Measurements from ENCODE around the gene RAPGEF4. TPM values are rescaled to one million over a fixed set of nuclear protein-coding genes. Genes with fewer than 3 reads are reported as not detected.

The RAPGEF4 gene
- total and polyA plus RNA-seq, 3 experiments from 2014 or later, result not detected

DNA sequence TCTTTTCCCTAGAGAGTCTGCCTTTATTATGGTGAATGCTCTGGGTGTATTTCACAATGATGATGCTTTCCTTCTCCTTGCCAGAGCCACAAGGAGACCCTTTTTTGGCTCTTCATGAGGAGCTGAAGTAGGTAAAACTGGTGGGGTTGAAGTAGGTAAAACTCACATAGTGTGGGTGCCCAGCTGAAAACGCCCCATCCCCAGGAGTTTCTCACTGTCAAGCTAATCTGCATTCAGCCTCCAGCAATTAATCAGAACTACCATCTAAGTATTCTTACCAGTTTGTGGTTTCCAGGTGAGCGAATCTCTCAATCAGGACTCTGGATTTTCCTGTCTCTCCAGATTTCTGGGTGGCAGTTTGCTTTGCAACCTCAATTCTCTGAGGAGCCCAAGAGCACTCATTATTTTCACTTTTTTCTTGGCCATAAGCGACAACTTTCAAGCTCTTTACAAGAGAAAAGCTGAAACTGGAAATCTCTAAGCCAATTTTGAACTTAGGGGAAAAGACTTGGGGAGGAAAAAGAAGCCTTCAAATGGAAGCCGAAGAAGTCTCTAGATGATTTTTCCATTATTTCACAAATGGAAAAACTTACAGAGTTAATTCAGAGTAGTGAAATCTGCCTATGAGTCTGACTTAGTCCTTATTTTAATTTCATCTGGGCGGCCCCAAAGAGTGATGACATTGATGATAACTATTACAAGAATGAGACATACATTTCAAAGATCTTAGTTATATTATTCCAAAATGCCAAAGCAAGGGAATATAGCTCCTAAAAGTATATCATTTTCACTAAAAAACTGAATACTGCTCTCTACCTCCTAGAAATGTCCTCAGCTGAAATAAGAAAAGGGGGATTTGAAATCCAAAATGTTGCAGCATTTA is 218.6 kb downstream of the RAPGEF4 start:
- H3K27ac Mint-ChIP-seq, result no peak overlapping the region
- no peak overlapping the region for H3K4me3 Mint-ChIP-seq
- no peak for DNase-seq
- H3K9me3 ChIP-seq (ENCODE audit: low read length), result no peaks in the 10 kb centered on the region
- no peaks in the 10 kb centered on the region for H3K4me1 ChIP-seq (ENCODE audit: insufficient read depth, low read length)
- H3K27me3 ChIP-seq (ENCODE audit: insufficient read depth, low read length, poor library complexity, severe bottlenecking), result no peaks in the 10 kb centered on the region
- no peaks in the 10 kb centered on the region for H3K36me3 ChIP-seq (ENCODE audit: insufficient read depth, low read length)
- no peaks in the 10 kb centered on the region for H3K4me1 Mint-ChIP-seq
- CTCF ChIA-PET, result no interaction called here
- no peaks in the 10 kb centered on the region for H3K36me3 Mint-ChIP-seq
- H3K4me3 ChIP-seq (ENCODE audit: low read length), result no peak overlapping the region
- H3K27ac ChIP-seq (ENCODE audit: low read depth, low read length), result no peak overlapping the region
- no peaks in the 10 kb centered on the region for H3K9me3 Mint-ChIP-seq
- POLR2A ChIA-PET, result no interaction called here
- peaks cover 9 to 29% of the 10 kb centered on the region in 2 donors for H3K27me3 Mint-ChIP-seq

- Histone ChIP-seq H3K9me3 (ENCODE audit: low read length) (no peaks in the 10 kb centered on the region), H3K36me3 (ENCODE audit: insufficient read depth, low read length) (no peaks in the 10 kb centered on the region), H3K4me3 (ENCODE audit: low read length) (no peak overlapping the region), H3K27me3 (ENCODE audit: insufficient read depth, low read length, poor library complexity, severe bottlenecking) (no peaks in the 10 kb centered on the region), H3K4me1 (ENCODE audit: insufficient read depth, low read length) (no peaks in the 10 kb centered on the region), H3K27ac (ENCODE audit: low read depth, low read length) (no peak overlapping the region)
- no peak overlapping the region for H3K27ac Mint-ChIP-seq
- H3K27me3 Mint-ChIP-seq, result peaks cover 9 to 39% of the 10 kb centered on the region in 2 donors
- ChIA-PET CTCF (no interaction called here), POLR2A (no interaction called here)
- H3K9me3 Mint-ChIP-seq, result no peaks in the 10 kb centered on the region
- H3K36me3 Mint-ChIP-seq, result no peaks in the 10 kb centered on the region
- H3K4me3 Mint-ChIP-seq, result no peak overlapping the region
- DNase-seq, result no peak
- H3K4me1 Mint-ChIP-seq, result no peaks in the 10 kb centered on the region
These were observed 219.9 kb downstream of the RAPGEF4 start for GRCh38 chr2:172955587-172955986.

DNA sequence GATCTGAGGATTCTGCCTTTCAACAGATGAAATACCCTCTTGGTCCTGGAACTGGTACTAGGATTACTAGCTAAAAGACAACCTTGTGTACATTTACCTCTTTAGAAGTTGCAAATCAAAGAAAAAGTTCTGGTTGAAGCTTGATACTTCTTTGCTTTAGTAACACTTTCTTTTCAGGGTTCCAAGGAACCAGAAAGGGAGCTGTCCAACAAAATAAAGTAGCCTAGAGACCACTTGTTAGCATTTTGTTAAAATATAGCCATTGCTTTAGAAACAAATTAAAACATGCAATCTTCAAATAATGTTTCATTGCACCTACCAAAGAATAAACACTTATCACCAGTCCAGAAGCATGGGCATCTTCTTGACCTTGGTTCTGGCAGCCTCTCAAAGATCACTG is 222.1 kb downstream of the RAPGEF4 start:
- H3K9me3 ChIP-seq (ENCODE audit: low read length), result no peaks in the 10 kb centered on the region
- H3K4me3 Mint-ChIP-seq, result no peak overlapping the region
- H3K36me3 Mint-ChIP-seq, result no peaks in the 10 kb centered on the region
- no peaks in the 10 kb centered on the region for H3K36me3 ChIP-seq (ENCODE audit: insufficient read depth, low read length)
- DNase-seq, result no peak
- no peaks in the 10 kb centered on the region for H3K9me3 Mint-ChIP-seq
- H3K27ac ChIP-seq (ENCODE audit: low read depth, low read length), result no peak overlapping the region
- CTCF ChIA-PET, result no interaction called here
- no peaks in the 10 kb centered on the region for H3K4me1 ChIP-seq (ENCODE audit: insufficient read depth, low read length)
- H3K27ac Mint-ChIP-seq, result no peak overlapping the region
- H3K4me1 Mint-ChIP-seq, result no peaks in the 10 kb centered on the region
- H3K27me3 ChIP-seq (ENCODE audit: insufficient read depth, low read length, poor library complexity, severe bottlenecking), result no peaks in the 10 kb centered on the region
- POLR2A ChIA-PET, result no interaction called here
- peaks cover 5 to 36% of the 10 kb centered on the region in 2 donors for H3K27me3 Mint-ChIP-seq
- no peak overlapping the region for H3K4me3 ChIP-seq (ENCODE audit: low read length)

DNA sequence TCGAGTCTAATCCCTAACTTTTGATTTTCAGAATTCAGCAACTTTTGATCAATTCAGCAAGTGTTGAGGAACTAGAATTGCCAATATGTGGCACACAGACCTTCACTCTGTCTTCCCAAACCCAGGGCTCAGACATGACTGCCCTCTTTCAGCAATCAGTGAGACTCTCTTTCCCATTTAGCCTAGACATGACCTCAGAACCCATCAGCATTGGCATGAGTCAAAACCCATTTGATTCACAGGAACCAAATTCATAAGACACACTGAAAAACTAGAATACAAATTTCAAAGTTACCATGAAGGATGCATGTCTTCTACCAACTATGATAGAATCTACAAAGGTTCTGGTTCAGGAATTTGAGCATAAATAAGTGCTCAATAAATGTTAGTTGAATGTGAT is 226.4 kb downstream of the RAPGEF4 start:
- H3K4me1 Mint-ChIP-seq, result no peaks in the 10 kb centered on the region
- H3K36me3 Mint-ChIP-seq, result no peaks in the 10 kb centered on the region
- Histone ChIP-seq H3K27ac (ENCODE audit: low read depth, low read length) (no peak overlapping the region), H3K4me3 (ENCODE audit: low read length) (no peak overlapping the region), H3K4me1 (ENCODE audit: insufficient read depth, low read length) (no peaks in the 10 kb centered on the region), H3K27me3 (ENCODE audit: insufficient read depth, low read length, poor library complexity, severe bottlenecking) (no peaks in the 10 kb centered on the region), H3K9me3 (ENCODE audit: low read length) (no peaks in the 10 kb centered on the region), H3K36me3 (ENCODE audit: insufficient read depth, low read length) (no peaks in the 10 kb centered on the region)
- H3K4me3 Mint-ChIP-seq, result no peak overlapping the region
- no peaks in the 10 kb centered on the region for H3K9me3 Mint-ChIP-seq
- H3K27ac Mint-ChIP-seq, result no peak overlapping the region
- ChIA-PET CTCF (no interaction called here), POLR2A (no interaction called here)
- H3K27me3 Mint-ChIP-seq, result peaks cover 0 to 35% of the 10 kb centered on the region in 2 donors
- no peak for DNase-seq

- no peak overlapping the region for H3K27ac ChIP-seq (ENCODE audit: low read depth, low read length)
- H3K27ac Mint-ChIP-seq, result no peak overlapping the region
- H3K36me3 ChIP-seq (ENCODE audit: insufficient read depth, low read length), result no peaks in the 10 kb centered on the region
- H3K9me3 ChIP-seq (ENCODE audit: low read length), result no peaks in the 10 kb centered on the region
- no peaks in the 10 kb centered on the region for H3K27me3 ChIP-seq (ENCODE audit: insufficient read depth, low read length, poor library complexity, severe bottlenecking)
- ChIA-PET CTCF (no interaction called here), POLR2A (no interaction called here)
- peaks cover 0 to 35% of the 10 kb centered on the region in 2 donors for H3K27me3 Mint-ChIP-seq
- no peaks in the 10 kb centered on the region for H3K9me3 Mint-ChIP-seq
- no peaks in the 10 kb centered on the region for H3K36me3 Mint-ChIP-seq
- DNase-seq, result no peak
- H3K4me1 ChIP-seq (ENCODE audit: insufficient read depth, low read length), result no peaks in the 10 kb centered on the region
- no peaks in the 10 kb centered on the region for H3K4me1 Mint-ChIP-seq
- no peak overlapping the region for H3K4me3 ChIP-seq (ENCODE audit: low read length)
- no peak overlapping the region for H3K4me3 Mint-ChIP-seq
These were observed 227.2 kb downstream of the RAPGEF4 start for GRCh38 chr2:172962824-172963223.

DNA sequence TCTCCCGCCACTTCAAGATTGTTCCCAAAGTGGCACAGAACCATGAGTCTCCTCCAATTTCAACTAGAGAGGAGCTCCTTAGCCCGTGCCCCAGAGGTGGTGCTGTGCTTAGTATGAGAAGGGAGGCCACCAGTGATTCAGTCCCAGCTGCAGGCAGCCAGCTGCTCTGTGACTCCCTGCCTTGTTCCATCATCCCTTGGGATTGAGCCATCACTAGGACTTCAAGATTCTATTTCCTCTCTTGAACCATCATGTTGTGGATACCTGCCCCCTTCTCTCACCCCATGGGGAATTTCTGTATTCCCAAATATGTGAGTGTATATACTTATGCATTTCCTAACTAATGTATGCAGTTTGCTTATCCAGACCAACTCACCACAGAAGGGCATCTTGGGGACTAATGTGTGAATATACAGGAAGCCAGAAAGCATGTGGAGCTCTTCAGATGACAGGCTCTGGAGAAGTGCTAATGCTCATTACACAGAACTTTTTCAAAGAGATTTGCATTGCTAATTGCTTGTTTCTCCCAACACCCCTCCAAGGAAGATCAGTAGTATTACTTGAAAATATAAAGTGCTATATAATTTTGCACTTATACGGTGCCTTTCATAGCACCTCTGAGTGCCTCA is 229.0 kb downstream of the RAPGEF4 start:
- no peak overlapping the region for H3K27ac Mint-ChIP-seq
- Histone ChIP-seq H3K36me3 (ENCODE audit: insufficient read depth, low read length) (no peaks in the 10 kb centered on the region), H3K27me3 (ENCODE audit: insufficient read depth, low read length, poor library complexity, severe bottlenecking) (no peaks in the 10 kb centered on the region), H3K4me3 (ENCODE audit: low read length) (no peak overlapping the region), H3K9me3 (ENCODE audit: low read length) (no peaks in the 10 kb centered on the region), H3K27ac (ENCODE audit: low read depth, low read length) (no peak overlapping the region), H3K4me1 (ENCODE audit: insufficient read depth, low read length) (no peaks in the 10 kb centered on the region)
- H3K4me3 Mint-ChIP-seq, result no peak overlapping the region
- no peaks in the 10 kb centered on the region for H3K36me3 Mint-ChIP-seq
- no peaks in the 10 kb centered on the region for H3K4me1 Mint-ChIP-seq
- ChIA-PET POLR2A (no interaction called here), CTCF (no interaction called here)
- H3K27me3 Mint-ChIP-seq, result peaks cover 0 to 35% of the 10 kb centered on the region in 2 donors
- H3K9me3 Mint-ChIP-seq, result no peaks in the 10 kb centered on the region
- DNase-seq, result no peak

- Histone ChIP-seq H3K4me3 (ENCODE audit: low read length) (no peak overlapping the region), H3K4me1 (ENCODE audit: insufficient read depth, low read length) (no peaks in the 10 kb centered on the region), H3K9me3 (ENCODE audit: low read length) (no peaks in the 10 kb centered on the region), H3K27me3 (ENCODE audit: insufficient read depth, low read length, poor library complexity, severe bottlenecking) (no peaks in the 10 kb centered on the region), H3K27ac (ENCODE audit: low read depth, low read length) (no peak overlapping the region), H3K36me3 (ENCODE audit: insufficient read depth, low read length) (no peaks in the 10 kb centered on the region)
- Mint-ChIP-seq H3K4me3 (no peak overlapping the region), H3K27me3 (peaks cover 2 to 35% of the 10 kb centered on the region in 2 donors), H3K27ac (no peak overlapping the region), H3K9me3 (no peaks in the 10 kb centered on the region), H3K4me1 (peaks cover 0 to 4% (median 2%) of the 10 kb centered on the region in 3 donors), H3K36me3 (no peaks in the 10 kb centered on the region)
- ChIA-PET CTCF (no interaction called here), POLR2A (no interaction called here)
- DNase-seq, result no peak
These were observed 230.0 kb downstream of the RAPGEF4 start for GRCh38 chr2:172965433-172966212.
